SH-SY5Y (cell line): ENCODE results near the gene SIX6.

Experiments
- GATA2 ChIP-seq: IDR thresholded peaks from 2 replicates; pipeline ENCODE4 v1.6.1; 2011; ENCODE audit warnings: mild to moderate bottlenecking, low read depth, low read length
- GATA3 ChIP-seq: IDR thresholded peaks from 2 replicates; pipeline ENCODE4 v1.6.1; 2011; ENCODE audit warnings: low read depth, mild to moderate bottlenecking, low read length, moderate library complexity

GRCh38 chr14:60508707-60509437, at the start of gene SIX6:
- no peak for TF ChIP-seq GATA2
- TF ChIP-seq GATA3: no peak
